Gastroesophageal sphincter (tissue), 4 donors: ENCODE results near the gene SNX32. TPM values are rescaled to one million over a fixed set of nuclear protein-coding genes. Genes with fewer than 3 reads are reported as not detected.

Experiments
- ATAC-seq: fragments of 150-250 bp; one replicate; pipeline ENCODE4 v1.9.1; 2016; ENCODE audit warnings: mild to moderate bottlenecking, moderate library complexity
- H3K27ac ChIP-seq, 4 donors: fragments of 200-600 bp; sonication (generic) in 3 of 4; 1 replicate in 3 of 4; 2 replicates in 1 of 4; pipeline ENCODE4 v1.5.1; 2016 to 2019
- H3K27me3 ChIP-seq: fragments of 200-600 bp; sonication (generic); one replicate; pipeline ENCODE4 v1.5.1; 2019
- H3K36me3 ChIP-seq, 2 donors: fragments of 200-600 bp; sonication (generic); one replicate each; pipeline ENCODE4 v1.5.1; 2019; ENCODE audit warnings: control low read depth in 1 of 2
- H3K4me1 ChIP-seq, 3 donors: fragments of 200-600 bp; sonication (generic); 1 replicate in 2 of 3; 2 replicates in 1 of 3; pipeline ENCODE4 v1.5.1; 2016 to 2019; ENCODE audit warnings: control low read depth in 2 of 3
- H3K4me3 ChIP-seq, 2 donors: fragments of 200-600 bp; sonication (generic); one replicate each; pipeline ENCODE4 v1.5.1; 2019; ENCODE audit warnings: mild to moderate bottlenecking in 1 of 2, moderate library complexity in 1 of 2
- H3K9me3 ChIP-seq, 3 donors: fragments of 200-600 bp; sonication (generic); one replicate each; pipeline ENCODE4 v1.5.1; 2017 to 2019; ENCODE audit warnings: control low read depth in 2 of 3
- EP300 ChIP-seq: sonication (generic); formaldehyde crosslinking; IDR thresholded peaks from one replicate; pipeline ENCODE4 v1.6.1; 2017; ENCODE audit warnings: antibody characterized with exemption, mild to moderate bottlenecking
- POLR2A ChIP-seq, 2 donors: fragments of 450-650 bp; IDR thresholded peaks; one replicate each; pipeline ENCODE4 v1.6.1; 2017; ENCODE audit warnings: antibody characterized with exemption in 2 of 2, mild to moderate bottlenecking in 2 of 2, moderate library complexity in 1 of 2
- POLR2AphosphoS5 ChIP-seq: sonication (generic); formaldehyde crosslinking; IDR thresholded peaks from one replicate; pipeline ENCODE4 v1.6.1; 2017; ENCODE audit warnings: antibody characterized with exemption
- WGBS, 2 donors: methylation state at CpG; one replicate each; pipeline ENCODE4 v1.1.5; 2018; ENCODE audit warnings: low coverage in 1 of 2; 5-methylcytosine and 5-hydroxymethylcytosine counted together
- total RNA-seq, 4 donors: library from RNA; depleted of rRNA; stranded (reverse); fragments of >200 nt; gene quantifications; one replicate each; pipeline ENCODE4 v1.1.0, GENCODE V29; 2016
- TF ChIP-seq, protein P1 (sequence below), 4 experiments: fragments of 200-600 bp in 2 of 4; fragments of 450-650 bp in 2 of 4; sonication (generic) in 1 of 4; IDR thresholded peaks; one replicate each; pipeline ENCODE4 v1.5.1; 2017 to 2019; ENCODE audit warnings: antibody characterized with exemption in 4 of 4, mild to moderate bottlenecking in 2 of 4, moderate library complexity in 2 of 4

Gene SNX32
- total RNA-seq, 4 donors from 2014 or later = 0.13 TPM; not detected in 3

DNA sequence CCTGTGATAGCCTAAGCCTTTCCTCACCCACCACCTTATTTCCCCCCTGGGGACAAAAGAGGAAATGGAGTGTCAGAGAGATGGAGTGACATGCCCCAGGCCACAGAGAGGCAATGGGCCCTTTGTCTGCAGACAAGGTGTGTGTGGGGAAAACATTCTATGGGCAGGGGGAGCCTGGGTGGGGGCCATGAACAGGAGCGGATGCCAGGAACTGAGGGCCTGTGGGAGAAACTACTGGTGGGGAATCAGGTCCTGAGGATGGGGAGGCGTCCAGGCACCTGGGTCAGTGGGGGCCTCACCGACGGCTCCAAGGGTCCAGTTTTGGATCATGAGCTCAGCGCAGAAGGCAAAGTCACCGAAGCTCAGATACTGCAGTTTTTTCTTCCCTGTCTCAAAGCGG, 51.5 kb downstream of the SNX32 start:
- H3K27me3 ChIP-seq = no peaks in the 10 kb centered on the region
- ATAC-seq = no peak
- no peaks in the 10 kb centered on the region for H3K9me3 ChIP-seq
- TF ChIP-seq, protein P1, sequence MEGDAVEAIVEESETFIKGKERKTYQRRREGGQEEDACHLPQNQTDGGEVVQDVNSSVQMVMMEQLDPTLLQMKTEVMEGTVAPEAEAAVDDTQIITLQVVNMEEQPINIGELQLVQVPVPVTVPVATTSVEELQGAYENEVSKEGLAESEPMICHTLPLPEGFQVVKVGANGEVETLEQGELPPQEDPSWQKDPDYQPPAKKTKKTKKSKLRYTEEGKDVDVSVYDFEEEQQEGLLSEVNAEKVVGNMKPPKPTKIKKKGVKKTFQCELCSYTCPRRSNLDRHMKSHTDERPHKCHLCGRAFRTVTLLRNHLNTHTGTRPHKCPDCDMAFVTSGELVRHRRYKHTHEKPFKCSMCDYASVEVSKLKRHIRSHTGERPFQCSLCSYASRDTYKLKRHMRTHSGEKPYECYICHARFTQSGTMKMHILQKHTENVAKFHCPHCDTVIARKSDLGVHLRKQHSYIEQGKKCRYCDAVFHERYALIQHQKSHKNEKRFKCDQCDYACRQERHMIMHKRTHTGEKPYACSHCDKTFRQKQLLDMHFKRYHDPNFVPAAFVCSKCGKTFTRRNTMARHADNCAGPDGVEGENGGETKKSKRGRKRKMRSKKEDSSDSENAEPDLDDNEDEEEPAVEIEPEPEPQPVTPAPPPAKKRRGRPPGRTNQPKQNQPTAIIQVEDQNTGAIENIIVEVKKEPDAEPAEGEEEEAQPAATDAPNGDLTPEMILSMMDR (IDR thresholded peaks at IDR 0.05) = no peak
- peaks cover 0 to 51% (median 23%) of the 10 kb centered on the region in 3 donors for H3K4me1 ChIP-seq
- H3K27ac ChIP-seq = peak overlapping the region in 3 of 4 donors; percentile 20 to 65 (median 64)
- WGBS, 2 donors = 61 to 82% methylated on average over 4 to 7 of the region's 7 CpGs
- H3K4me3 ChIP-seq = no peak overlapping the region
- H3K36me3 ChIP-seq = peaks cover 0 to 49% of the 10 kb centered on the region in 2 donors

DNA sequence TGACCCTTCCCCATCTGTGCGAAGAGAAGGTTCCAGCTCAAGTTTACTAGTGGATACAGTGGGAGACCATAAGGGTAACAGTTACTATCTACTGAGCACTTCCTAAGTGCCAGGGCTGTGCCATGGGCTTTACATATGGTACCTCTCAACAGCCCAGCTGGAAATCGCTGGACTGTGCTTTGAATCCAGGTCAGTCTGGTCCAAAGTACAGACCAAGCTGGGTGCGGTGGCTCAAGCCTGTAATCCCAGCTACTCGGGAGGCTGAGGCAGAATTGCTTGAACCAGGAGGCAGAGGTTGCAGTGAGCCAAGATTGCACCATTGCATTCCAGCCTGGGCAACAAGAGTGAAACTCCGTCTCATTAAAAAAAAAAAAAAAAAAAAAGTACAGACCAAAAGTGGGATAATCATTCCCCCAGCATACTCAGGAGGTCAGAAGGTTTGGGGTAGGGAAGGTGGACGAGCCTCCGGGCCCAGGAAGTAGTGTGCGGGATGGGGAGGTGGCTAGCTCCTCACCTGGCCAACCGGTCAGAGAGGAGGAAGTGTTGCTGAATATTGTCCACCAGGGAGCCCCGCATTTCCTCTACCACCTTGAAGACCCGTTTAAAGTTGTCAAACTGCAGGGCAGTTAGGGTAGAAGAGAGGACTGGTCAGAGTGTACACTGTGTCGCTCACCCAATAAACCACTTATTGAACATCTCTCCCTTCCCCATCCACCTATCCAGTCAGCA, 52.2 kb downstream of the SNX32 start:
- WGBS, 2 donors = 86 to 90% methylated on average over 5 to 9 of the region's 12 CpGs
- peaks cover 0 to 49% of the 10 kb centered on the region in 2 donors for H3K36me3 ChIP-seq
- peaks cover 0 to 55% (median 23%) of the 10 kb centered on the region in 3 donors for H3K4me1 ChIP-seq
- H3K27ac ChIP-seq = peak overlapping the region in 2 of 4 donors; percentile 92 to 99
- ATAC-seq = no peak
- no peaks in the 10 kb centered on the region for H3K27me3 ChIP-seq
- H3K4me3 ChIP-seq = no peak overlapping the region
- TF ChIP-seq EP300 = no peak
- no peak for TF ChIP-seq POLR2AphosphoS5
- H3K9me3 ChIP-seq = no peaks in the 10 kb centered on the region

DNA sequence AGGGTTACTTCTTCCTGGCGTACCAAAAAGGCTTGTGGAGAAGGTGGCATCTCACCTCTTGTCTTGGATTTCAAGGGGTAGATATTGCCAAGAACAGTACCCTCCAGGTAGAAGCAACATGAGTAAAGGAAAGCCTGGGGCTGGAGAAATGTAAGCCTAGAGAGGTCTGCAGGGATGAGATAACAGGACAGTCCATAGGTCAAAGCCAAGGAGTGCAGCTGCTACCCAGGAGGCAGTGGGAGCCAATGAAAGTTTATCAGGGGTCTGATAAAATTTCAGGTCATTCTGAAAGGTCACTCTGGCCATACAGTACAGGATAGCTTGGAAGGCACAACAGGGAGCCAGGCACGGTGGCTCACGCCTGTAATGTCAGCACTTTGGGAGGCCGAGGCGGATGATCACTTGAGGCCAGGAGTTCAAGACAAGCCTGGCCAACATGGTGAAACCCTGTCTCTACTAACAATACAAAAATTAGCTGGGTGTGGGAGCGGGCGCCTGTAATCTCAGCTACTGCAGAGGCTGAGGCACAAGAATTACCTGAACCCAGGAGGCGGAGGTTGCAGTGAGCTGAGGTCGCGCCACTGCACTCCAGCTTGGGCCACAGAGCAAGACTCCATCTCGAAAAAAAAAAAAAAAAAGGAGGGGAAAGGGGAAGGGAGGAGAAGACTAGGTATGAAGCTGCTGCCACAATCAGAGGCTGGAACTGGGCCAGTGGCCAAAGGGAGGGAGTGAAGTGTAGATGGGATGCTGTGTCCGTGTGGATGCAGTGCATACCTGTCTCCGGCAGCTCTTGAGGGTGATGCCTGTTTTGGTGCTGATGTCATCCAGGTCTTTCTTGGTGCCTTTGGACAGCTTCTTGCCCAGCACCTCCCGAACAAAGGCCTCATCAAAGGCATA, 53.3 kb downstream of the SNX32 start:
- TF ChIP-seq, protein P1 (IDR thresholded peaks at IDR 0.05) = no peak
- TF ChIP-seq POLR2AphosphoS5 (no peak), EP300 (no peak), POLR2A (IDR thresholded peaks at IDR 0.05) (no peak)
- Histone ChIP-seq H3K27ac (peak overlapping the region in 3 of 4 donors; percentile 92 to 99 (median 98)), H3K4me3 (peak overlapping the region in 1 of 2 donors; percentile 76), H3K36me3 (peaks cover 0 to 44% of the 10 kb centered on the region in 2 donors), H3K4me1 (peaks cover 0 to 66% (median 28%) of the 10 kb centered on the region in 3 donors), H3K27me3 (no peaks in the 10 kb centered on the region), H3K9me3 (no peaks in the 10 kb centered on the region)
- 46 to 67% methylated on average over 4 to 7 of the region's 14 CpGs for WGBS, 2 donors
- ATAC-seq = no peak

DNA sequence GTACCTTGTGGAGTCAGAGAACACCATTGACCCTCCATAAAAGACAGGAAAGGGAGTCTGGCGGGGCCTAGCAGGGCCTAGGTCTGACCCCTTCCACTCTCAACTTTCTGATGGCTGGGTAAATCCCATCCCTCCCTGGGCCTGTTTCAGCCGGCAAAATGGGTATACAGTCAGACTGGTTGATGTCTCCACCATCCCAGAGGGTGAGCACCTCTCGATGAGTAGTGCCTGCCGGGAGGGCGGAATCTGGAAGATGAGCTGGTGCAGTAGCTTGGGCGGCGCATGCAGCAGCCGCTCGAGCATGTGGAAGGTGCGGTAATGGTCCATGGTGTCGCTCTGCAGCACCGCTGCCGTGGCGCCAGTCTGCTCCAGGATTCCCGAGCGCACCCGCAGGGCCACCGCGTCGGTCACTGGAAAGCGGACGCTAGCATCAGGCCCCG, 54.0 kb downstream of the SNX32 start:
- no peak for ATAC-seq
- 0 to 14% methylated on average over 1 to 13 of the region's 23 CpGs for WGBS, 2 donors
- Histone ChIP-seq H3K9me3 (no peaks in the 10 kb centered on the region), H3K27me3 (no peaks in the 10 kb centered on the region), H3K27ac (peak overlapping the region; percentile 71 to 99 (median 95)), H3K4me3 (peak overlapping the region; percentile 46 to 76), H3K4me1 (peaks cover 0 to 73% (median 35%) of the 10 kb centered on the region in 3 donors), H3K36me3 (peaks cover 0 to 38% of the 10 kb centered on the region in 2 donors)
- TF ChIP-seq, protein P1 (IDR thresholded peaks at IDR 0.05) = no peak
- TF ChIP-seq POLR2A (IDR thresholded peaks at IDR 0.05) (no peak), EP300 (no peak), POLR2AphosphoS5 (no peak)

DNA sequence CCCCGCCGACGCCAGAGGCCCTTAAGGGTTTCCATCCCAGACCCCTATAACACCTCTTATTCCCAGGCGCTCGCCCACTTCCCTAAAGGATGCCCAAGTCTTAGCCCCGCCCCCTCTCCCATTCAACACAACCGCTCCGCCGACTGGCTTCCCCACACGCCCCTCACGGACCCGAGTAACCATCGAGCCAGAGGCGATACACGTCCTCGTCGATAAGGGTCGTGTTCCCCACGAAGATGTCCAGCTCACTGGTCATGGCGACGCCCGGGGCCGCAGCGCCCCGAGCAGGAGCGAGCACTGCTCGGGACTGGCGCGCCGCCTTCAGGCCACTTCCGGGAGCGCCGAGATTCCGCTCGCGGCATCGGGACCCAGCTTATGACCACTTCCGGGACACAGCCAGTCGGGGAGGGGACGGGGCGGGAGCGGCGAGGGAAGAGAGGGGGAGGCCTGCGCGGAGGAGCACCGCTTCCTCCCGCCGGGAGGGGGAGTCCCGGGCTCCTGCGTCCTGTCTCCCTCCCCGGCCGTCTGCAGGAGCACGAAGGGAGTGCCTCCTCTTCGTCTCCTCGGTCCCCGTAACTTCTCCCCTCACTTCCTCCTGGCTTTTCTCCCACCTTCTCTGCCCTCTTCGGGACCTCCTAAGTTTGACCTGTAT, 54.5 kb downstream of the SNX32 start, which contains the start of gene FIBP:
Gene FIBP, minus strand, starts transcription at position 309 of the 652 bp plus-strand sequence. Its CDS starts 53 bp downstream, at position 256.
- 0% methylated on average over 11 to 12 of the region's 57 CpGs for WGBS, 2 donors
- Histone ChIP-seq H3K4me3 (peak within 1 kb of the TSS; percentile 46 to 76), H3K9me3 (no peaks in the 10 kb centered on the region), H3K27ac (peak within 1 kb of the TSS; percentile 92 to 99 (median 98)), H3K36me3 (peaks cover 0 to 32% of the 10 kb centered on the region in 2 donors), H3K4me1 (peaks cover 0 to 78% (median 40%) of the 10 kb centered on the region in 3 donors), H3K27me3 (no peaks in the 10 kb centered on the region)
- TF ChIP-seq POLR2AphosphoS5 = peak; percentile 90
- TF ChIP-seq, protein P1 (IDR thresholded peaks at IDR 0.05) = peak; percentile 88 to 96 (median 90)
- TF ChIP-seq EP300 = no peak
- TF ChIP-seq POLR2A (IDR thresholded peaks at IDR 0.05) = peak; percentile 87 to 94
- ATAC-seq = peak; percentile 83
